ENCODE measurements around the gene ZNF507. TPM values are rescaled to one million over a fixed set of nuclear protein-coding genes. Genes with fewer than 3 reads are reported as not detected.

Gene ZNF507
- total and polyA plus RNA-seq, 9 of the 15 experiments (the other 6 are each of a cell fraction or from before 2014, with no cell fraction given) = 2.9 to 25.0 (median 10.4) TPM

DNA sequence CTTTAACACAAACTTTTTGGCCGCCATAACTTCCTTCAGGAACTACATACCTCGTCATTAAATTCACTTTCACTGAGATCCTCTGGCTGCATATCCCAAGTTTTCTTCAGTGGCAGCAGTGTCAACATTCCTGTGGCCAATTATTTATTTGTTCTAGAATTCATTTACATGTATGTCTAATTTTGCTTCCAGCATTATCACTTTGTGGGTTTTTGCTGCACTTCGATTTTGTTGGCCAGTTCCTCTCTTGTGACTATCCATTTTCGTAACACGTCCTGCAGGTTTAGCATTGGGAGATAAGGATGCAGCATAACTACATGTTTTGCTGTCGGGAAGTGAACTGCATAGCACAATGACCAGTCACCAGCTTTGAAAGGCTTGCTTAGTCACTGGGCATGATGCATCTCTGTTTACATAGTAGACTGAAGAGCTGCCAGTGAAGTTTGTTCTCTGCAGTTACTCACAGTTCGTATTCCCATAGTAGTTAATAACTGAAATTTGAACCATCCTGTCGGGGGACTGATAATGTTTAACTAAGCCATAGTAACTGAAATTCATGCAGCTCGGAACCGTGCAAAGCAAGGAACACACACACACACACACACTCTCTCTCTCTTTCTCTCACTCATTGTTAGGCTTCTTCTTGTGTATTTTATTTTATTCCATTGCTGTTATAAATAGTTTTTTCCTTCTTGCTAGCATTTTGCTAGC lies 28.3 kb downstream of the ZNF507 start (continued):
- TF ChIP-seq, protein P1, sequence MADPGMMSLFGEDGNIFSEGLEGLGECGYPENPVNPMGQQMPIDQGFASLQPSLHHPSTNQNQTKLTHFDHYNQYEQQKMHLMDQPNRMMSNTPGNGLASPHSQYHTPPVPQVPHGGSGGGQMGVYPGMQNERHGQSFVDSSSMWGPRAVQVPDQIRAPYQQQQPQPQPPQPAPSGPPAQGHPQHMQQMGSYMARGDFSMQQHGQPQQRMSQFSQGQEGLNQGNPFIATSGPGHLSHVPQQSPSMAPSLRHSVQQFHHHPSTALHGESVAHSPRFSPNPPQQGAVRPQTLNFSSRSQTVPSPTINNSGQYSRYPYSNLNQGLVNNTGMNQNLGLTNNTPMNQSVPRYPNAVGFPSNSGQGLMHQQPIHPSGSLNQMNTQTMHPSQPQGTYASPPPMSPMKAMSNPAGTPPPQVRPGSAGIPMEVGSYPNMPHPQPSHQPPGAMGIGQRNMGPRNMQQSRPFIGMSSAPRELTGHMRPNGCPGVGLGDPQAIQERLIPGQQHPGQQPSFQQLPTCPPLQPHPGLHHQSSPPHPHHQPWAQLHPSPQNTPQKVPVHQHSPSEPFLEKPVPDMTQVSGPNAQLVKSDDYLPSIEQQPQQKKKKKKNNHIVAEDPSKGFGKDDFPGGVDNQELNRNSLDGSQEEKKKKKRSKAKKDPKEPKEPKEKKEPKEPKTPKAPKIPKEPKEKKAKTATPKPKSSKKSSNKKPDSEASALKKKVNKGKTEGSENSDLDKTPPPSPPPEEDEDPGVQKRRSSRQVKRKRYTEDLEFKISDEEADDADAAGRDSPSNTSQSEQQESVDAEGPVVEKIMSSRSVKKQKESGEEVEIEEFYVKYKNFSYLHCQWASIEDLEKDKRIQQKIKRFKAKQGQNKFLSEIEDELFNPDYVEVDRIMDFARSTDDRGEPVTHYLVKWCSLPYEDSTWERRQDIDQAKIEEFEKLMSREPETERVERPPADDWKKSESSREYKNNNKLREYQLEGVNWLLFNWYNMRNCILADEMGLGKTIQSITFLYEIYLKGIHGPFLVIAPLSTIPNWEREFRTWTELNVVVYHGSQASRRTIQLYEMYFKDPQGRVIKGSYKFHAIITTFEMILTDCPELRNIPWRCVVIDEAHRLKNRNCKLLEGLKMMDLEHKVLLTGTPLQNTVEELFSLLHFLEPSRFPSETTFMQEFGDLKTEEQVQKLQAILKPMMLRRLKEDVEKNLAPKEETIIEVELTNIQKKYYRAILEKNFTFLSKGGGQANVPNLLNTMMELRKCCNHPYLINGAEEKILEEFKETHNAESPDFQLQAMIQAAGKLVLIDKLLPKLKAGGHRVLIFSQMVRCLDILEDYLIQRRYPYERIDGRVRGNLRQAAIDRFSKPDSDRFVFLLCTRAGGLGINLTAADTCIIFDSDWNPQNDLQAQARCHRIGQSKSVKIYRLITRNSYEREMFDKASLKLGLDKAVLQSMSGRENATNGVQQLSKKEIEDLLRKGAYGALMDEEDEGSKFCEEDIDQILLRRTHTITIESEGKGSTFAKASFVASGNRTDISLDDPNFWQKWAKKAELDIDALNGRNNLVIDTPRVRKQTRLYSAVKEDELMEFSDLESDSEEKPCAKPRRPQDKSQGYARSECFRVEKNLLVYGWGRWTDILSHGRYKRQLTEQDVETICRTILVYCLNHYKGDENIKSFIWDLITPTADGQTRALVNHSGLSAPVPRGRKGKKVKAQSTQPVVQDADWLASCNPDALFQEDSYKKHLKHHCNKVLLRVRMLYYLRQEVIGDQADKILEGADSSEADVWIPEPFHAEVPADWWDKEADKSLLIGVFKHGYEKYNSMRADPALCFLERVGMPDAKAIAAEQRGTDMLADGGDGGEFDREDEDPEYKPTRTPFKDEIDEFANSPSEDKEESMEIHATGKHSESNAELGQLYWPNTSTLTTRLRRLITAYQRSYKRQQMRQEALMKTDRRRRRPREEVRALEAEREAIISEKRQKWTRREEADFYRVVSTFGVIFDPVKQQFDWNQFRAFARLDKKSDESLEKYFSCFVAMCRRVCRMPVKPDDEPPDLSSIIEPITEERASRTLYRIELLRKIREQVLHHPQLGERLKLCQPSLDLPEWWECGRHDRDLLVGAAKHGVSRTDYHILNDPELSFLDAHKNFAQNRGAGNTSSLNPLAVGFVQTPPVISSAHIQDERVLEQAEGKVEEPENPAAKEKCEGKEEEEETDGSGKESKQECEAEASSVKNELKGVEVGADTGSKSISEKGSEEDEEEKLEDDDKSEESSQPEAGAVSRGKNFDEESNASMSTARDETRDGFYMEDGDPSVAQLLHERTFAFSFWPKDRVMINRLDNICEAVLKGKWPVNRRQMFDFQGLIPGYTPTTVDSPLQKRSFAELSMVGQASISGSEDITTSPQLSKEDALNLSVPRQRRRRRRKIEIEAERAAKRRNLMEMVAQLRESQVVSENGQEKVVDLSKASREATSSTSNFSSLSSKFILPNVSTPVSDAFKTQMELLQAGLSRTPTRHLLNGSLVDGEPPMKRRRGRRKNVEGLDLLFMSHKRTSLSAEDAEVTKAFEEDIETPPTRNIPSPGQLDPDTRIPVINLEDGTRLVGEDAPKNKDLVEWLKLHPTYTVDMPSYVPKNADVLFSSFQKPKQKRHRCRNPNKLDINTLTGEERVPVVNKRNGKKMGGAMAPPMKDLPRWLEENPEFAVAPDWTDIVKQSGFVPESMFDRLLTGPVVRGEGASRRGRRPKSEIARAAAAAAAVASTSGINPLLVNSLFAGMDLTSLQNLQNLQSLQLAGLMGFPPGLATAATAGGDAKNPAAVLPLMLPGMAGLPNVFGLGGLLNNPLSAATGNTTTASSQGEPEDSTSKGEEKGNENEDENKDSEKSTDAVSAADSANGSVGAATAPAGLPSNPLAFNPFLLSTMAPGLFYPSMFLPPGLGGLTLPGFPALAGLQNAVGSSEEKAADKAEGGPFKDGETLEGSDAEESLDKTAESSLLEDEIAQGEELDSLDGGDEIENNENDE (IDR thresholded peaks at IDR 0.05; ENCODE audit: low read depth, low read length) = no peak
- TF ChIP-seq, protein P2, sequence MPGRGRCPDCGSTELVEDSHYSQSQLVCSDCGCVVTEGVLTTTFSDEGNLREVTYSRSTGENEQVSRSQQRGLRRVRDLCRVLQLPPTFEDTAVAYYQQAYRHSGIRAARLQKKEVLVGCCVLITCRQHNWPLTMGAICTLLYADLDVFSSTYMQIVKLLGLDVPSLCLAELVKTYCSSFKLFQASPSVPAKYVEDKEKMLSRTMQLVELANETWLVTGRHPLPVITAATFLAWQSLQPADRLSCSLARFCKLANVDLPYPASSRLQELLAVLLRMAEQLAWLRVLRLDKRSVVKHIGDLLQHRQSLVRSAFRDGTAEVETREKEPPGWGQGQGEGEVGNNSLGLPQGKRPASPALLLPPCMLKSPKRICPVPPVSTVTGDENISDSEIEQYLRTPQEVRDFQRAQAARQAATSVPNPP (IDR thresholded peaks at IDR 0.05; ENCODE audit: borderline replicate concordance, insufficient read depth, insufficient read length) = no peak
- TF ChIP-seq RAD21 (CRISPR knock-in tag; conservative IDR thresholded peaks at IDR 0.05 in 1 of 2, IDR thresholded peaks at IDR 0.05 in 1 of 2) = no peak
- peak; percentile 90 for TF ChIP-seq LEF1 (IDR thresholded peaks at IDR 0.05)
- TF ChIP-seq SLC30A9 (CRISPR knock-in tag; IDR thresholded peaks at IDR 0.05) = no peak
- peak; percentile 41 for TF ChIP-seq NFIC (IDR thresholded peaks at IDR 0.05)
- TF ChIP-seq JUN (IDR thresholded peaks at IDR 0.05; ENCODE audit: borderline replicate concordance, low read depth, low read length) = peak; percentile 98
- TF ChIP-seq JUN (CRISPR knock-in tag; IDR thresholded peaks at IDR 0.05; ENCODE audit: borderline replicate concordance) = 0 out of 2 replicates have a peak, but pooled peaks have one; percentile 54
- peak; percentile 77 for TF ChIP-seq ZNF644 (tag; IDR thresholded peaks at IDR 0.05; ENCODE audit: low read depth)
- no peak for TF ChIP-seq ZNF133 (CRISPR knock-in tag; IDR thresholded peaks at IDR 0.05)
- peak; percentile 40; the same call in 1 of the 2 replicates for TF ChIP-seq MBD2 (IDR thresholded peaks at IDR 0.05; ENCODE audit: borderline replicate concordance, low read depth)
- TF ChIP-seq, protein P3, sequence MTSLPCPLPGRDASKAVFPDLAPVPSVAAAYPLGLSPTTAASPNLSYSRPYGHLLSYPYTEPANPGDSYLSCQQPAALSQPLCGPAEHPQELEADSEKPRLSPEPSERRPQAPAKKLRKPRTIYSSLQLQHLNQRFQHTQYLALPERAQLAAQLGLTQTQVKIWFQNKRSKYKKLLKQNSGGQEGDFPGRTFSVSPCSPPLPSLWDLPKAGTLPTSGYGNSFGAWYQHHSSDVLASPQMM (CRISPR knock-in tag; IDR thresholded peaks at IDR 0.05) = no peak
- TF ChIP-seq MYBL2 (IDR thresholded peaks at IDR 0.05; ENCODE audit: low read depth) = peak; percentile 95
- TF ChIP-seq MYBL2 (CRISPR knock-in tag; IDR thresholded peaks at IDR 0.05; ENCODE audit: borderline replicate concordance) = no peak
- TF ChIP-seq ARHGAP35 (IDR thresholded peaks at IDR 0.05; ENCODE audit: partially characterized antibody) = no peak
